ACC112 (cell line): Measurements from ENCODE around the gene FRMD5.

Experiments
- H2AFZ ChIP-seq: fragments of 200-600 bp; sonication (generic); one replicate; pipeline ENCODE4 v1.6.0; 2017; ENCODE audit warnings: antibody characterized with exemption, low read length; ENCODE audit not compliant: unreplicated experiment
- H3K27ac ChIP-seq: fragments of 200-600 bp; sonication (generic); 2 replicates; pipeline ENCODE4 v1.5.1; 2014; ENCODE audit warnings: low read depth, mild to moderate bottlenecking, antibody characterized with exemption, low read length, moderate library complexity
- H3K27me3 ChIP-seq: fragments of 200-600 bp; sonication (generic); 2 replicates; pipeline ENCODE4 v1.6.1; 2014; ENCODE audit warnings: mild to moderate bottlenecking, antibody characterized with exemption, low read length, moderate library complexity, mixed read lengths; ENCODE audit not compliant: insufficient read depth
- H3K36me3 ChIP-seq: fragments of 200-600 bp; sonication (generic); 2 replicates; pipeline ENCODE4 v1.6.1; 2016; ENCODE audit warnings: mild to moderate bottlenecking, antibody characterized with exemption, low read length, moderate library complexity, mixed read lengths; ENCODE audit not compliant: insufficient read depth
- H3K4me1 ChIP-seq: fragments of 200-600 bp; sonication (generic); one replicate; pipeline ENCODE4 v1.6.1; 2016; ENCODE audit warnings: low read length, mixed read lengths; ENCODE audit not compliant: insufficient read depth, unreplicated experiment, control insufficient read depth
- H3K4me3 ChIP-seq: fragments of 200-600 bp; sonication (generic); 2 replicates; pipeline ENCODE4 v1.5.1; 2014; ENCODE audit warnings: mild to moderate bottlenecking, low read depth, low read length
- H3K79me2 ChIP-seq: fragments of 200-600 bp; sonication (generic); one replicate; pipeline ENCODE4 v1.6.0; 2016; ENCODE audit warnings: low read length; ENCODE audit not compliant: control insufficient read depth, unreplicated experiment, insufficient read depth

FRMD5 gene

DNA sequence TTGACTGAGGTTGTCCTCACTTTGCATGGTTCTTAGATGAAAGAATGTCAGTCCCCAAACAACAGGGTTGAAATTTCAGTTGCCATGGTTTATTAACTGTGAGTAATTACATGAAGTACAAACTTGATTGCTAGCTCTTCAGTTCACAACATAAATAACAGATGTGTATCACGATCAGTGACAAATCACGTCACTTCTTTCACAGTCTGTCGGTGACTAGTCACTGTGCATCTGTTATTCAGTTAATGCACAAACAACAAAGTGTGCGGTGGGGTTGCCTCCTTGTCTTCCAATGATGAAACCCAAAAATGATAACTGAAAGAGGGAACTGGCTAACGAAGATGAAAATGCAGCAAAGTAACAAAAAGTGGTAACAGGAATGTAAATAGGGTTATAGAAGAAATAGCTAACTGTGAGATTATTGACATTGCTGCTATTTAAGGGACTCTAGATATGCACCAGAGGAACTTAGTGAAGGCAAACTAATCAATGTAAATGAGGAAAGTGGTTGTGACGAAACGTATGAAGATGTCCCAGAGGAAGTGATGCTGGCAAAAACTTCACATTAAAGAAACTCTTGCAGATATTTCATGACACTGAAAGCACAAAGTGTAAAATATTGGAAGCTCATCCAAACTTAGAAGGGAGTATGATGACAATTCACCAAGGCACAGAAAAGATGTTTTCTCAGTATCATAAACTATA lies 208.9 kb downstream of the FRMD5 start:
- no peaks in the 10 kb centered on the region for H3K36me3 ChIP-seq
- H2AFZ ChIP-seq: no peak overlapping the region
- H3K27ac ChIP-seq: no peak overlapping the region
- no peak overlapping the region for H3K4me3 ChIP-seq
- H3K27me3 ChIP-seq: no peaks in the 10 kb centered on the region
- no peaks in the 10 kb centered on the region for H3K4me1 ChIP-seq
- H3K79me2 ChIP-seq: no peaks in the 10 kb centered on the region

DNA sequence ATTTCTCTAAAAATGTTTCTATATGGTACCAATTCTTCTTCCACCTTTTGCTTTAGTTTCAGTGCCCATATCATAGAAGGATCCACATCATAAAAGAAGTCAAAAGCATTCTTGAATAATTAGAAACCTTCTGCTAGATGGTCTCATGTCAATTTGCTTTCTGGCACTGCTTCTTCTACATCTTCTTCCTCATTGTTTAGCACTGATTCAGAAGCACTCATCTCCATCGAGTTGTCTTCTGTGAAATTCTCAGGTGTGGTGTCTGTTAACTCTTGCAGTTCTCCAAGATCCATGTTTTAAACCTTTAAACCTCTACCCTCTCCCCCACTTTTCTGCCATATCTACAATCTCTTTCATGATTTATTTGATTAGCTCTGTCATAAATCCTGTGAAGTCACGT lies 213.5 kb downstream of the FRMD5 start:
- no peak overlapping the region for H3K4me3 ChIP-seq
- no peak overlapping the region for H2AFZ ChIP-seq
- H3K27ac ChIP-seq: no peak overlapping the region
- no peaks in the 10 kb centered on the region for H3K79me2 ChIP-seq
- H3K4me1 ChIP-seq: no peaks in the 10 kb centered on the region
- no peaks in the 10 kb centered on the region for H3K27me3 ChIP-seq
- H3K36me3 ChIP-seq: no peaks in the 10 kb centered on the region

DNA sequence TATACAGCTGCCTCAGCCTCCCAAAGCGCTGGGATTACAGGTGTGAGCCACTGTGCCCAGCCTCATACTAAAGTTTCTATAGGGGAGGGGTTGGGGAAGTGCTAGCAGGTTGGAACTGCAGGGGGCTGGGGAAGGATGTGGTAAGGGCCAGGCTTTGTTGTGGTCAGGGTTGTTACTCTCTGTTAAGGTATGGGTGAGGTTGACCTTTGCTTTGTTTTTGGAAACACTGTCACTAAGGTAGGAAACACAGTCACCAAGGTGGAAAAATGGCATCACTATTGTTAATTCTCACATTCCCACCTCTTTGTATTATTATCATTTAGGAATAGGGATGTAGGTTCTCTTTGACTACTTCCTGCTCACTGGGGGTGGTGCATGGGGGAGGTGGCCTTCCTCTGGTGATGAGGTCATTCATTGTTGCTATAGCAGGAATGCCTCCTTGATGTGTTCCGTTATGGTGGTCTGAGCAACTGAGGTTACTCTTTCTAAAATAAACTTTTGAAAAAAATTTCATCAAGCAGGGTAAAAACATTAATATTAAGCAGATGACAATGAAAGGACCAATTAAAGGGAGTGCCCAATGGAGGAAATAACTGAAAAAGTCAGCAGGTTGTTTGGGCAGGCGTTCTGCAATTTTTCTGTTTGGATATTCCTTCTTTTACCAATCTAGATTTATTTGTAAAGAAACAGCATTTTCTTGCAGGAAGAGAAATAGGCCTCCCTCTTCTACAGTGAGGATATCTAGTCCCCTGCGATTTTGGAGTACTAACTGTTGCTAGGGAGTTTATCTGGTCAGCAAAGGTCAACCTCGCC lies 217.8 kb downstream of the FRMD5 start:
- Histone ChIP-seq H2AFZ (no peak overlapping the region), H3K79me2 (no peaks in the 10 kb centered on the region), H3K27ac (no peak overlapping the region), H3K27me3 (no peaks in the 10 kb centered on the region), H3K4me1 (no peaks in the 10 kb centered on the region), H3K36me3 (no peaks in the 10 kb centered on the region), H3K4me3 (no peak overlapping the region)

DNA sequence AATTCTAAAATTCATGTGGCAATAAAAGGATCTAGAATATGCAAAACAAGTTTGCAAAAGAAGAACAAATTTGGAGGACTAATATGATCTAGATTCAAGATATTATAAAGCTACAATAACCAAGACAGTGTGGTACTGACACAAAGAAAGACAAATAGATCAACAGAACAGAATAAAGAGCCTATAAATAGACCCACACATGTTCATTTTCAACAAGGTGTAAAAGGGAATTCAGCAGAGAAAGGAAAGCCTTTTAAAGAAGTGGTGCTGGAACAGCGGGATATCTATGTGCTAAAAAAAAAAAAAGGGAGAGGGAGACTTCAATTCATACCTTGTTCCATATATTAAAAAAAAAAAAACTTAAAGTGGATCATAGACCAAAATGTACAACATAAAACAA lies 219.3 kb downstream of the FRMD5 start:
- H2AFZ ChIP-seq: no peak overlapping the region
- H3K27ac ChIP-seq: no peak overlapping the region
- no peak overlapping the region for H3K4me3 ChIP-seq
- H3K79me2 ChIP-seq: no peaks in the 10 kb centered on the region
- no peaks in the 10 kb centered on the region for H3K27me3 ChIP-seq
- H3K36me3 ChIP-seq: no peaks in the 10 kb centered on the region
- no peaks in the 10 kb centered on the region for H3K4me1 ChIP-seq

GRCh38 chr15:43975326-43975725 lies 219.7 kb downstream of the FRMD5 start:
- H3K4me3 ChIP-seq: no peak overlapping the region
- H3K79me2 ChIP-seq: no peaks in the 10 kb centered on the region
- no peaks in the 10 kb centered on the region for H3K4me1 ChIP-seq
- no peak overlapping the region for H2AFZ ChIP-seq
- H3K36me3 ChIP-seq: no peaks in the 10 kb centered on the region
- no peak overlapping the region for H3K27ac ChIP-seq
- H3K27me3 ChIP-seq: no peaks in the 10 kb centered on the region

DNA sequence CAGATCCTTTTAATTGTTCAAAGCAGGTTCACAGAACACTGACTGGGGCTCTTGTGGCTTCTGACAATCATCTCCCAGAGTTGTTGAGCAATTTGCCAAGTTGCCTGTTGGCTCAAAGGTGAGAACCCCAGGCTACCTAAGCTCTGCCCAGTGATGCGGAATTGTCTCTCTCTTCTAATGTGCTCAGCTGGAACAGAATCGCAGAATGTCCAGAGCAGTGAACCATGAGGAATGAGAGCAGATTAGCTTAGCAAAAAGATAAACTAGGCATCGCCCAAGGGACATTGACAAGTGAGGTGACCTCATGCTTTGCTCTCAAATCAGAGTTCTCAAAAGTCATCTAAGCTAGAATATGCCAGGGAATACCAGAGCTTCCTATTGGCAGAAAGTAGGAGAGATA lies 220.2 kb downstream of the FRMD5 start:
- H3K4me1 ChIP-seq: no peaks in the 10 kb centered on the region
- no peak overlapping the region for H3K4me3 ChIP-seq
- H3K79me2 ChIP-seq: no peaks in the 10 kb centered on the region
- H3K36me3 ChIP-seq: no peaks in the 10 kb centered on the region
- H3K27me3 ChIP-seq: no peaks in the 10 kb centered on the region
- H2AFZ ChIP-seq: no peak overlapping the region
- no peak overlapping the region for H3K27ac ChIP-seq

DNA sequence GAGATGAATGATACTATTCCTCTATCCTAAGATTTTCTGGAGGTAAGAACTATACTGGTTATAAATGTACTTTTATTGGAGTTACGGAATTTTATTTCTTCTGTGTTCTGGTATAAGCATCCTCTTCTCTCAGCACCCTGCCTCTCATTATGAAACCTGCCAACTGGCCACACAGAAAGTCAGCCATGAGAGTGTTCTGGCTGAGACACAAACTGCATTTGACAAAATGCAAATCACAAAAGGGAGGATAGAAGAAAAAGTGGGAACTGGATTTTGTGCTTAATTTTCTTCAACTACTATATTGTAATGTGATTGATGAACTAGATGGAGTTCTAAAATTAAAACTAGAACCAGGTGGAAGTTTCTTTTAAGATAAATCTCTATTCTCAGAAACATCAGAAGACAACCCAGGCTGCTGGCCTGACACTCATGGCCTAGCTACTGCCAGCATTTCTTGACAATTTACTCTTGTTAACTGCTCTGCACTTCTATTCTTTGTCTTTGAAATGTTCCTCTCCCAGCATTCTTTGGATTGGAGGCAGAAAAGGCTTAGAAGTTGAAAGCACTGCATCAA lies 225.2 kb downstream of the FRMD5 start:
- H3K4me1 ChIP-seq: no peaks in the 10 kb centered on the region
- H3K4me3 ChIP-seq: no peak overlapping the region
- H3K36me3 ChIP-seq: no peaks in the 10 kb centered on the region
- no peaks in the 10 kb centered on the region for H3K79me2 ChIP-seq
- H2AFZ ChIP-seq: no peak overlapping the region
- no peaks in the 10 kb centered on the region for H3K27me3 ChIP-seq
- no peak overlapping the region for H3K27ac ChIP-seq

DNA sequence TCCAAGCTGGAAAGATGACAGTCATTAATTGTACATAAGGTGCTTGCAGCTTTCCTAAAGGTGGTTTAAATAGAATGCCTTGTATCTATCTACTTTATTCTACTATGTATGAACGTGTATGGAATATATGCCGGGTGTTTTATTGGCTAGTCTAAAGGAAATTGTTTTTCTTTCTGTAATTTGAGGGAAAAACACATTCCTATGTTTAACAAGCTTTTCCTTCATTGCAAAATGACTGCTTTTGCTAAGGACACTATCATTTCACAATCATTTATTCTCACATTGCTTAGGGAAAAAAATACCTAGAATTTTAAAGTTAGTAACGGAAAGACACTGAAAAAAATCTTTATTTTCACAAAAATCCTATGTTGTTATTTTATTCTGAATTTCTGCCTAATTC lies 226.5 kb downstream of the FRMD5 start:
- no peaks in the 10 kb centered on the region for H3K4me1 ChIP-seq
- H3K27ac ChIP-seq: no peak overlapping the region
- H3K79me2 ChIP-seq: no peaks in the 10 kb centered on the region
- H3K27me3 ChIP-seq: no peaks in the 10 kb centered on the region
- H3K4me3 ChIP-seq: no peak overlapping the region
- no peak overlapping the region for H2AFZ ChIP-seq
- no peaks in the 10 kb centered on the region for H3K36me3 ChIP-seq

DNA sequence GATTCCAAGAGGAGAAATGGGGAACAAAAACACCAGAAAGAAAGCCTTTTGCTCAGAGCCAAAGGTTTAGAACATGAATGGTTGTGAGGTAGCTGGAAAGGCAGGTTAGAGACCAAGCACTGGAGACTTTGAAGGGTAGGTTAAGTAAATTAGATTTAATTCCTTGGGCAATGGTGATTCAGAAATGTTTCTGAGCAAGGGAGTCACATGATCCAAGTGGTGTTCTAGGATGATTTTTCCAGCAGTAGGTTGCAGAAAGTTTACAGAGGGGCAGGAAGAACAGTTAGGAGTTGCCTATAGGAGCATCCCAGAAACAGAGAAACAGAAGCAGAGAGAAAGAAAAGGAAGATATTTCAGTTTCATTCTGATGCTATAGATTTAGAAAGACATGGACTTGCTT lies 228.4 kb downstream of the FRMD5 start:
- H3K27me3 ChIP-seq: no peaks in the 10 kb centered on the region
- no peak overlapping the region for H3K27ac ChIP-seq
- H3K4me1 ChIP-seq: no peaks in the 10 kb centered on the region
- no peaks in the 10 kb centered on the region for H3K36me3 ChIP-seq
- no peak overlapping the region for H3K4me3 ChIP-seq
- H3K79me2 ChIP-seq: no peaks in the 10 kb centered on the region
- peak overlapping the region; percentile 16 for H2AFZ ChIP-seq

- Histone ChIP-seq H3K4me3 (no peak overlapping the region), H2AFZ (no peak overlapping the region), H3K4me1 (peaks cover 22% of the 10 kb centered on the region), H3K27me3 (no peaks in the 10 kb centered on the region), H3K79me2 (no peaks in the 10 kb centered on the region), H3K36me3 (no peaks in the 10 kb centered on the region), H3K27ac (no peak overlapping the region)
Observed at GRCh38 chr15:43958861-43959330, 236.2 kb downstream of the FRMD5 start.

DNA sequence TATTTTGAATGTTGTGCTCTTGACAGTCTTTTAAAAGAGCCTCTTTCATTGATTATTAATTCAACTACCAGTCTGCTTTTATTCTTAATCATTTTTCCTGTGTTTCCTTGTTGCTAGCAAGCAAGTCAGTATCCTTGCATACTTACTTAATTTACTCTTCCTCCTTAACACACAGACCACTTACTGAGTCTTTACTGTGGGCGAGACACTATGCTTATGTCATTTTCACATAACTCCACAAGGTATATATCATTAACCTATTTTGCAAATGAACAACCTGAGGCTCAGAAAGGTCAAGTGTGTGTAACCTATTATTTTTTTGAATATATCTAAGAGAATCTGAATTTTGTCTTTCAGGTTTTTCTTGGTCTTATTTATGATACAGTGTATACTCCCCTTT lies 237.3 kb downstream of the FRMD5 start:
- no peaks in the 10 kb centered on the region for H3K79me2 ChIP-seq
- H3K4me1 ChIP-seq: peaks cover 22% of the 10 kb centered on the region
- H3K27me3 ChIP-seq: no peaks in the 10 kb centered on the region
- H3K4me3 ChIP-seq: no peak overlapping the region
- no peak overlapping the region for H3K27ac ChIP-seq
- no peak overlapping the region for H2AFZ ChIP-seq
- no peaks in the 10 kb centered on the region for H3K36me3 ChIP-seq
